Tongue (tissue), 2 donors: ENCODE measurements around the gene CD59. TPM values are rescaled to one million over a fixed set of nuclear protein-coding genes. Genes with fewer than 3 reads are reported as not detected.
"Not testable (repeated sequence)": the region's sequence is repeated elsewhere in the genome, so short reads cannot be mapped to it uniquely, and the experiment has no call there.

Experiments
- DNase-seq: peaks from one replicate; pipeline ENCODE4 v3.0.0-alpha.2; 2015
- total RNA-seq: library from RNA; depleted of rRNA; stranded (reverse); fragments of >200 nt; gene quantifications from one replicate; pipeline ENCODE4 v1.2.3, GENCODE V29; 2014

The CD59 gene
- total RNA-seq, 1 donor from 2014 or later = 270 TPM

GRCh38 chr11:33692541-33692940, 43.7 kb downstream of the CD59 start:
- DNase-seq = no peak

- peak; percentile 85 for DNase-seq
These were observed 44.2 kb downstream of the CD59 start for GRCh38 chr11:33692013-33692504.

DNA sequence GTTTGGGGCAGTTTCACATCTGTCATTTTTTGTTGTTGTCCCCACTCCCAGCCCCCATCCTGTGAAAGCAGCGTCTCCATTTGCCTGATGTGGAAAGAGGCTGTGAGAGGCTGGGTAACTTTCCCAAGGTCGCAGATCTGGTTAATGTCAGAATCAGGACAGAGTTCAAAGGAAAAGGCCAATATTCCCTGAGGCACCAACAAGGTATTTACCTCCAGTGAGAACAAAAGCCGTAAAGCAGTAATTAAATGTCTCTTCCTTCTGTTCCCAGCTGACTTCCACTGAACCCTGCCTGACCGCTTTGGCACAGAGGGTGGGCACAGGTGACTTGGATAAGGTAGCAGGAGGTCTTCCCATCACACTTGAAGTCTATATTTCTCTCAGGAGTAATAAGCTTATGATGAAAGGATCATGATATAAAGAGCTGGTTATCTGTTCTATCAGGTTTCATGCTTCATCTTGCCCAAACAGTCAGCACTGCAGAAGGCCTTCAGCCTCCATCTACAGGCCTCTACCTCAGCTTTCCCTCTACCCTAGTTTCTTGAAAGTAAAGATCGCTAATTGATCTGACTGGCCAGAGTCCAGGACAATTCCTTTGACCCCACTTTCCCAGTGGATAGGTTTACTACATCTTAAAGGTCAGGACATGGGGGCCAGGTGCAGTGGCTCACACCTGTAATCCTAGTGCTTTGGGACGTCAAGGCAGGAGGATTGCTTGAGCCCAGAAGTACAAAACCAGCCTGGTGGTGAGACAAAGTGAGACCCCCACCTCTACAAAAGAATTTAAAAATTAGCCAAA, 45.0 kb downstream of the CD59 start:
- no peak for DNase-seq

- DNase-seq = no peak
These were observed 45.7 kb downstream of the CD59 start for GRCh38 chr11:33690290-33691065.

- DNase-seq = no peak
These were observed 46.7 kb downstream of the CD59 start for GRCh38 chr11:33689501-33689900.

DNA sequence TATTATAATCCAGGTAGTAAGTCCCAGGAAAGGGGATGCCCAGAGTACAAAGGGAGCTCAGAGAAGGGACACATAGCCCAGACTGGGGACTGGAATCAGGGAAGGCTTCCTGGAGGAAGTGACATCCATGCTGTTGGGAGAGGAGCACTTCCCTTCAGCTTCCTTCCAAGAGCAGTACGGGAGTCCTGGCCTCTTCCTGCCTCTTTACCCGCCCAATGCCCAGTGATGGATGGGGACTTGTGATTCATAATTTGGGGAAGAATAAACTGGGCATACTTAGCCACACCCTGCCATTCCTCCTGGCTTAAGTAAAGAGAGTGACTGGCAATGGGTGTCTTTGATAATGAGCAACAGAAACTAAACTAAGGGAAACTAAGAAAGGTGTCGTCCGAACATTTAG, 47.1 kb downstream of the CD59 start:
- no peak for DNase-seq

GRCh38 chr11:33687733-33688479, 48.3 kb downstream of the CD59 start:
- peak; percentile 81 for DNase-seq

DNA sequence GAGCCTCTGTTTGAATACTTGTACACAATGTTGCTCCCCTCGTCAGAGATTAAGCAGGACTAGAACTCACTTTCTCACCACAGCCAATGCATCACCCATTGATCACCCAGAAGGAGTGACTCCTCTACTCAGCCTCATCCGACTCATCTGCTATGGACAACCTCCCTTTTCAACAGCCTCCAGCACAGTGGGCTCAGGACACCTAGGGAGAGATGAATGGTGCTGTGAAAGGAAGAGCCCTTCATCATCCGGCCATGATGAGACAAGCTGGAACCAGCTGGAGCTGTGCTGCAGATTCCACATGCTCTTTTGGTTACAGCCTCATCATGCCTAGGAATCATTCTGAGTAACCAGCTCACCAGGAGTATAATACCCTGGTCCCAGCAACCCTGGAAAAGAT, 51.1 kb downstream of the CD59 start:
- no peak for DNase-seq

DNA sequence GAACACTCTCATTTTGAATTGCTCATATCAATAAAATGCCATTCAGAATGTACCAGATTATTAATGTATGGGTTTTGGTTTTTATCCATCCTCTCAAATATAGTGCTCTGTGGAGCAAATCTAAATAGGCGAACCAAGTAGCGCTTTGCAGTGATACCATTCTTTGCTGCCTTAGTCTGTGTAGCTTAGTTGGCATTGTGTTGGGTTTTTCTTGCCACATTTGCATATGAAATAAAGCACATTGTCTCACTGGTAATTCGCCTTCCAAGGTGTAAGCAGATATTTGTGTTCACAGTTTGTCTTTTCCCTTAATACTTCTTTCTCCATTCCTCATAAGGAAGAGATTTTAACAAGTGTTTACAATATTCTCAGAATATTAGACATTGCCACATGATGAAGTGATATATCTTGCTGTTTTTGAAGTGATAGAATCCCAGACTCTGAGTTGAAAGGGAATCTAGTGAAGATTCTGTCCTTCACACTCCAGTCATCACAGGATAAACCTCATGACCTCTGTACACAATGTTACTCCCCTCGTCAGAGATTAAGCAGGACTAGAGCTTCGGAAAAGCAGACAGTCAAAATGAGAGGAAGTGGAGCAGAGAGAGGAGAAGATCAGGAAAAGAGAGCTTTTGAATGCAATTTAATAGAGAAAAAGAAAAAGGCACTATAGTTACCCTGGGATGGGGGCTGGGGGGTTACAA, 52.1 kb downstream of the CD59 start:
- no peak for DNase-seq

DNA sequence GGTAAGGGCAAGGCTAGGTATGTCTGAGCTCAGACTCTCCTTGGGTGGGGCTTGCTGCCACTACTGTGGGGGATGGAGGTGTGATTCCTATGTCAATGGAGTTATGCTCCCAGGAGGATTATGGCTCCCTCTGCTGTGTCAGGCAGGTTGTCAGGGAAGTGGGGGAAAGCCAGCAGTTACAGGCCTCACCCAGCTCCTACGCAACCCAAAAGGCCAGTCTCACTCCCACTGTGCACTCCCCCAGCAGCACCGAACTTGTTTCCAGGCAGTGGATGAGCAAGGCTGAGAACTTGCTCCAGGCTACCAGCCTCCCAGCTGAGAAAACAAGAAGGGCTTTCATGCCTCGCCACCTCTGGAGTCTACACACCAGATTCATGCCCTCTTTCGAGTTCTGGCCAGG, 53.8 kb downstream of the CD59 start:
- DNase-seq = no peak

- no peak for DNase-seq
These were observed 54.2 kb downstream of the CD59 start for GRCh38 chr11:33682019-33682418.

GRCh38 chr11:33678616-33679015, 57.6 kb downstream of the CD59 start:
- DNase-seq = not testable (repeated sequence)

GRCh38 chr11:33674035-33674814, 62.0 kb downstream of the CD59 start:
- DNase-seq = no peak

DNA sequence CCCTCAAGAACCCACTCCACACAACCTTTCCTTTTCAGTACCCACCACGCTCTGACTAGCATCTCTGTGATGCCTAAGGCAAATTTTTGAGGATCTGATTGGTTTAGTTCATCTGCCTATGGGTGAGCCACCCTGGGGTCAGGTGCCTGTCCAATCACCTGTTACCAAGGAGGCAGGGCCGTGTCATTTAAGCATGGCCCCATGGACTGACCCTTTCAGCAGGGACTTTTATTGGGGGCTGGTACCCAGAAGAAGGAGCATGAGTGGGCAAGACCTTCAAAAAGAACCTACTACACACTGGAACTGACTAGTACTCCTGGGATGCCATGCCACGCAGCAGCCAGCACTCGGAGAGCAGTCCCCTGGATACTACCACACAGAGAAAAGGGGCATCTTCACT, 64.0 kb downstream of the CD59 start:
- no peak for DNase-seq

DNA sequence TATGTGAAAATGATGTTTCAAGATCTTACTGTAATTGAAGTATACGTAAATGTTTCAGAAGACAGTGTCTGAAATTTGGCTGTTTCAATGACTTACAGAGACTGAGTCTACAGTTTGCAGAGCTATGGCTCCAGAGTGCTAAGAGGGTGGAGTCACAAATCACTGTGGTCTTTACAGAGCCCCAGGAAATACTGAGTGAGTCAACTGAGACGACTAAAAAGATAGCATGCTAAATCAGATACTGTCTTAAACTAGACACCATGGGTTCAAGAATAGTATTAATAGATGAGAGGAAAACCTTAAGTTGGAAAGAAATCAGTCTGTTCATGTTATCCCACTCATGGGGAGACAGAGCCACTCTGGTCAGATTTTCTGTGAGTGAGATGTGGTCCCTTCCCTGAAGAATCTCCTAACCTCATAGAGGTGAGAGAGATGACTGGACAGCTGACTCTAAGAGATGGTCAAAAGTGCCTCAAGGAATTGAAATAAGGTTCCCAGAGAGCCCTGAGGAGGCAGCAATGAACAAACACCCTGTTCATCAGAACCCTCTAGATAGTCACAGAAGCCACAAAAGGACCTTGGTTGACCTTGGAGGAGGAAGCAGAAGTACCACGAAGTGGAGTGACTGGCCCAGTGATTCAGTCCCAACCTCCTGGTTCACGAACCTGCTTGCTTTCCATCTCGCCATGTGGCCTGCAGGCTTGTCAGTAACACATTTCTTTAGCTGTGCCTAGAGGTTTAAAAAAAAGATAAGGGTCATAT, 65.8 kb downstream of the CD59 start:
- DNase-seq = no peak

DNA sequence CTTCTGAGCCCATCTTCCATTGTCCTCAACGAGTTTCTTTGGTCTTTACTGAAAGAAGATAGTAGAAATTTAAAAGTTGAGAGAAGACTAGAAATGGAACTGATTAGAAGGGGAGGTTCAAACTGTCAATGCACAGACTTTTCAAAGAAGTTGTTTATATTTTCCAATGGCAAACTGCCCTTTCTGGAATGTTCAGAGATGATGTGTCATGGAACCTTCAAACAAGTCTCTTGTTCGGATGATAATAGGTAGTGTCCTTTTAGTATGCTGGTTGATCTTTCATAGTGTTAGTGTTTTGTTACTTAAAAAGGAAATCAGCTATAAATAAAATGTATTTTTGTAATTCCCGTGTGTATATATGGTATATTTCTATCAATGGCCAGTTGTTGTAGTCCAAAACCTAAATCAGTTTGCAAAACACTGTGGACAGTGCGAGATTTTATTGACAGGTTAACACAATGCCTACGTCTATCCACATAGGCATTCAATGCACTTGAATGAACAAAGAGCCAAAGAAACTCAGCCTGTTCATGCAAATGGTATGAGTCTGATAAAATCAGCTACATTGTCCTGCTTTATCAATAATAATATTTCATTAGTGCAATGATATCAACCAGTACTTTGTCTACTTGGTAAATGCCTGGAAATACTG, 66.5 kb downstream of the CD59 start:
- no peak for DNase-seq

DNA sequence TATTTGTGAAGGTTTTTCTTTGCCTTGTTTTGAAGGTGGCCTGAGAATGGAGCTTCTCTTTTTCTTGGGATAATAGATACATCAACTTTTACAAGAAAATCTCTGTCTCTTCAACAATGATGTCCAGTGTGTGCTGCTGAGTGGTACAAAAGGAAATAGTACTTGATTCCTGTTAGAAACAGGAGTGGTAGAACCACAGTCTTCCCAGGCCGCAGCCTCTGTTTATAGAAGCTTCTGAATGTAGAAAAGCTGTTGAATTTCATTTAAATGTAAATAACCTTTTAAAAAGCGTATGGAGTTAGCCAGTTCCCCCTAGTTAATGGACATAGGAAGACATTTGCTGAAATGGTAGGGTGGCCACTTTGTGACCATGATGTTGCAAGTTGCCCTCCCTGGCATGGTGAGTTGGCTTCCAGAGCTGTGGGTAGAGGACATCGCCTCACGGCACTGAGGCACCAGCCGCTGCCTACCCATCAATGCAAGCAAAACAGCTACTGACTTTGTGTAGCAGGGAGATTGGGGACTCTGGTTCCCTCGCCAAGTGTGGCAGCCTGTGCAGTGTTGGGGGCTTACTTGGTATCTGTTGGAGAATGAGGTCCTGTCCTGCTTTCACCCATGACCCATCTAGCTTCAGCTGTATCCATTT, 67.1 kb downstream of the CD59 start:
- no peak for DNase-seq

DNA sequence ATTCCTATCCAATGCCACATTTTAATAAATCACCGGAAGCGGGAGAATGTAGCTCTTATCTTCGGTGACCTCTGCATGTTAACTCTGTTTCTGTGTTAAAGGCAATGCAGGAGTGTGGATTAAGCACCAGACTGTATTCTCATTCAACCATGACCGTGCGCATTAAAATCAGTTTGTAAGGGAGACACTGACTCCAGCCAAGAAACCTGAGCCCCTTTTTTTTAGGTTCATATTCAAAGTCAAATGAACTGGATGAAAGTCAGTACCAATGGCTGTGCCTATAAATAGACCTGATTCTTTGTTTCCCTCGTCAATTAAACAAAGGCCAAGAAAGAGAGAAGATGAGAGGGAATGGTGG, 67.8 kb downstream of the CD59 start:
- DNase-seq = peak; percentile 46

GRCh38 chr11:33667819-33668467, 68.3 kb downstream of the CD59 start:
- no peak for DNase-seq
